GM23248 (cell line): Measurements from ENCODE around the gene ERN1. TPM values are rescaled to one million over a fixed set of nuclear protein-coding genes. Genes with fewer than 3 reads are reported as not detected.

ENCODE experiments used
- DNase-seq: peaks from one replicate; pipeline ENCODE4 v3.0.0-alpha.2; 2015
- H2AFZ ChIP-seq: fragments of 200-600 bp; sonication (generic); 2 replicates; pipeline ENCODE4 v1.6.1; 2016; ENCODE audit warnings: antibody characterized with exemption
- H3F3A ChIP-seq: fragments of 200-600 bp; sonication (generic); 2 replicates; pipeline ENCODE4 v1.6.1; 2016; ENCODE audit warnings: mild to moderate bottlenecking, antibody characterized with exemption, mixed run types; ENCODE audit not compliant: insufficient read depth
- H3K27ac ChIP-seq: fragments of 200-600 bp; sonication (generic); 2 replicates; pipeline ENCODE4 v1.5.1; 2016; ENCODE audit warnings: mild to moderate bottlenecking
- H3K27me3 ChIP-seq: fragments of 200-600 bp; sonication (generic); replicated peaks from 2 replicates; pipeline ENCODE4 v1.6.1; 2016; ENCODE audit warnings: mild to moderate bottlenecking; ENCODE audit not compliant: insufficient read depth
- H3K36me3 ChIP-seq: fragments of 200-600 bp; sonication (generic); 2 replicates; pipeline ENCODE4 v1.6.1; 2016; ENCODE audit warnings: low read depth, mild to moderate bottlenecking
- H3K4me1 ChIP-seq: fragments of 200-600 bp; sonication (generic); 2 replicates; pipeline ENCODE4 v1.6.1; 2016; ENCODE audit warnings: mild to moderate bottlenecking; ENCODE audit not compliant: insufficient read depth
- H3K4me2 ChIP-seq: fragments of 200-600 bp; sonication (generic); one replicate; pipeline ENCODE4 v1.6.1; 2016; ENCODE audit warnings: mild to moderate bottlenecking; ENCODE audit not compliant: unreplicated experiment
- H3K4me3 ChIP-seq: fragments of 200-600 bp; sonication (generic); 2 replicates; pipeline ENCODE4 v1.5.1; 2016; ENCODE audit warnings: mild to moderate bottlenecking
- H3K79me2 ChIP-seq: fragments of 200-600 bp; sonication (generic); 2 replicates; pipeline ENCODE4 v1.6.1; 2016; ENCODE audit warnings: mild to moderate bottlenecking; ENCODE audit not compliant: insufficient read depth
- H3K9ac ChIP-seq: fragments of 200-600 bp; sonication (generic); 2 replicates; pipeline ENCODE4 v1.6.1; 2016; ENCODE audit warnings: mild to moderate bottlenecking
- H3K9me2 ChIP-seq: fragments of 200-600 bp; sonication (generic); 2 replicates; pipeline ENCODE4 v1.6.1; 2016; ENCODE audit warnings: mixed run types, mild to moderate bottlenecking, moderate library complexity; ENCODE audit not compliant: insufficient read depth
- H3K9me3 ChIP-seq: fragments of 200-600 bp; sonication (generic); one replicate; pipeline ENCODE4 v1.6.1; 2017; ENCODE audit warnings: low read depth
- H4K20me1 ChIP-seq: fragments of 200-600 bp; sonication (generic); 2 replicates; pipeline ENCODE4 v1.6.0; 2016; ENCODE audit not compliant: insufficient read depth
- EZH2 ChIP-seq: fragments of 200-600 bp; sonication (generic); IDR thresholded peaks from 2 replicates; pipeline ENCODE4 v1.6.1; 2018; ENCODE audit warnings: antibody characterized with exemption, mild to moderate bottlenecking; ENCODE audit not compliant: insufficient read depth, poor library complexity, severe bottlenecking
- EZH2phosphoT487 ChIP-seq: fragments of 200-600 bp; sonication (generic); IDR thresholded peaks from 2 replicates; pipeline ENCODE4 v1.6.1; 2018; ENCODE audit warnings: antibody characterized with exemption, moderate library complexity, mild to moderate bottlenecking, low read depth; ENCODE audit not compliant: insufficient read depth
- WGBS, 2 experiments: methylation state at CpG; one replicate each; pipeline ENCODE4 v1.1.6; 2015 to 2017; ENCODE audit warnings: low lambda C conversion rate in 2 of 2, low coverage in 1 of 2; ENCODE audit errors: missing lambda C conversion rate in 2 of 2; 5-methylcytosine and 5-hydroxymethylcytosine counted together
- in situ Hi-C: fragments of 300-500 bp; cut with MboI; formaldehyde crosslinking; loops from 2 replicates; pipeline ENCODE4 v1.15.0; 2020
- polyA plus RNA-seq: library from polyadenylated mRNA; unstranded; fragments of >200 nt; fragmentation: Nextera tagmentation; extraction: Ambion mirVana; gene quantifications from 2 replicates; pipeline ENCODE4 v1.2.1, GENCODE V29; 2016
- total RNA-seq: library from RNA; depleted of rRNA; stranded (reverse); fragments of >200 nt; shearing (Covaris generic); gene quantifications from 2 replicates; pipeline ENCODE4 v1.2.3, GENCODE V29; 2014

ERN1 gene
- total and polyA plus RNA-seq, 2 experiments from 2014 or later = 5.8 to 9.9 TPM

GRCh38 chr17:64083563-64084085 lies 46.3 kb downstream of the ERN1 start:
- Histone ChIP-seq H3K9ac (no peak overlapping the region), H3K4me1 (peaks cover 26% of the 10 kb centered on the region), H2AFZ (no peak overlapping the region), H3K79me2 (peaks cover 55% of the 10 kb centered on the region), H3K9me3 (no peaks in the 10 kb centered on the region), H3K4me3 (no peak overlapping the region), H3K4me2 (no peak overlapping the region), H3K27ac (no peak overlapping the region), H3K9me2 (no peaks in the 10 kb centered on the region), H3K27me3 (no peaks in the 10 kb centered on the region), H4K20me1 (no peaks in the 10 kb centered on the region), H3F3A (peaks cover 16% of the 10 kb centered on the region; the same call in 1 of the 2 replicates), H3K36me3 (0 out of 2 replicates have a peak, but pooled peaks cover 4% of the 10 kb centered on the region)
- in situ Hi-C loops = no loop called here
- TF ChIP-seq EZH2 (no peak), EZH2phosphoT487 (no peak)
- no peak for DNase-seq
- WGBS, 2 experiments = 89 to 94% methylated on average over 4 of the region's 4 CpGs

- Histone ChIP-seq H3K27ac (peak overlapping the region; percentile 66), H3K36me3 (0 out of 2 replicates have a peak, but pooled peaks cover 4% of the 10 kb centered on the region), H4K20me1 (no peaks in the 10 kb centered on the region), H3K4me1 (peaks cover 26% of the 10 kb centered on the region), H3K27me3 (no peaks in the 10 kb centered on the region), H3K9me2 (no peaks in the 10 kb centered on the region), H3F3A (peaks cover 16% of the 10 kb centered on the region; the same call in 1 of the 2 replicates), H3K79me2 (peaks cover 50% of the 10 kb centered on the region), H3K9ac (peak overlapping the region; percentile 60; the same call in 1 of the 2 replicates), H2AFZ (no peak overlapping the region), H3K4me3 (no peak overlapping the region), H3K4me2 (no peak overlapping the region), H3K9me3 (no peaks in the 10 kb centered on the region)
- in situ Hi-C loops = no loop called here
- DNase-seq = no peak
- WGBS, 2 experiments = 94 to 97% methylated on average over 3 of the region's 3 CpGs
- TF ChIP-seq EZH2 (no peak), EZH2phosphoT487 (no peak)
Observed at GRCh38 chr17:64083093-64083492, 46.9 kb downstream of the ERN1 start.

- Histone ChIP-seq H3K4me2 (peak overlapping the region; percentile 30), H3K27ac (peak overlapping the region; percentile 66), H3K9ac (peak overlapping the region; percentile 60), H2AFZ (peak overlapping the region; percentile 43), H3K4me1 (peaks cover 26% of the 10 kb centered on the region), H3K36me3 (0 out of 2 replicates have a peak, but pooled peaks cover 4% of the 10 kb centered on the region), H3K9me2 (no peaks in the 10 kb centered on the region), H3K9me3 (no peaks in the 10 kb centered on the region), H4K20me1 (no peaks in the 10 kb centered on the region), H3K79me2 (peaks cover 40% of the 10 kb centered on the region), H3F3A (peaks cover 16% of the 10 kb centered on the region; the same call in 1 of the 2 replicates), H3K4me3 (0 out of 2 replicates have a peak overlapping the region, but pooled peaks have one; percentile 4), H3K27me3 (no peaks in the 10 kb centered on the region)
- 56% methylated on average over 8 of the region's 8 CpGs for WGBS, 2 experiments
- in situ Hi-C loops = no loop called here
- TF ChIP-seq EZH2phosphoT487 (no peak), EZH2 (no peak)
- DNase-seq = peak; percentile 73
Observed at GRCh38 chr17:64081802-64082799, 47.8 kb downstream of the ERN1 start.

- peaks cover 32% of the 10 kb centered on the region for H3K4me1 ChIP-seq
- H4K20me1 ChIP-seq = no peaks in the 10 kb centered on the region
- H3K27me3 ChIP-seq = no peaks in the 10 kb centered on the region
- peaks cover 27% of the 10 kb centered on the region for H3F3A ChIP-seq
- no peaks in the 10 kb centered on the region for H3K9me2 ChIP-seq
- in situ Hi-C loops = no loop called here
- peaks cover 30% of the 10 kb centered on the region; the same call in 1 of the 2 replicates for H3K79me2 ChIP-seq
- no peak for TF ChIP-seq EZH2phosphoT487
- no peak for TF ChIP-seq EZH2
- no peak overlapping the region for H3K9ac ChIP-seq
- H3K27ac ChIP-seq = no peak overlapping the region
- H3K36me3 ChIP-seq = 0 out of 2 replicates have a peak, but pooled peaks cover 4% of the 10 kb centered on the region
- no peak overlapping the region for H3K4me2 ChIP-seq
- H2AFZ ChIP-seq = no peak overlapping the region
- DNase-seq = no peak
- no peak overlapping the region for H3K4me3 ChIP-seq
- WGBS, 2 experiments = 95 to 98% methylated on average over 3 of the region's 3 CpGs
- no peaks in the 10 kb centered on the region for H3K9me3 ChIP-seq
Observed at GRCh38 chr17:64080174-64080618, 49.7 kb downstream of the ERN1 start.
